ENCODE results near the gene GIGYF2. TPM values are rescaled to one million over a fixed set of nuclear protein-coding genes. Genes with fewer than 3 reads are reported as not detected.

The GIGYF2 gene
- total and polyA plus RNA-seq, 8 donors, result 17.4 to 50.9 (median 41.0) TPM

GRCh38 chr2:232696609-232697058, 497 bp upstream of the GIGYF2 start:
- FAIRE-seq (no peak), DNase-seq (no peak), ATAC-seq (no peak)
- TF ChIP-seq, protein P1, sequence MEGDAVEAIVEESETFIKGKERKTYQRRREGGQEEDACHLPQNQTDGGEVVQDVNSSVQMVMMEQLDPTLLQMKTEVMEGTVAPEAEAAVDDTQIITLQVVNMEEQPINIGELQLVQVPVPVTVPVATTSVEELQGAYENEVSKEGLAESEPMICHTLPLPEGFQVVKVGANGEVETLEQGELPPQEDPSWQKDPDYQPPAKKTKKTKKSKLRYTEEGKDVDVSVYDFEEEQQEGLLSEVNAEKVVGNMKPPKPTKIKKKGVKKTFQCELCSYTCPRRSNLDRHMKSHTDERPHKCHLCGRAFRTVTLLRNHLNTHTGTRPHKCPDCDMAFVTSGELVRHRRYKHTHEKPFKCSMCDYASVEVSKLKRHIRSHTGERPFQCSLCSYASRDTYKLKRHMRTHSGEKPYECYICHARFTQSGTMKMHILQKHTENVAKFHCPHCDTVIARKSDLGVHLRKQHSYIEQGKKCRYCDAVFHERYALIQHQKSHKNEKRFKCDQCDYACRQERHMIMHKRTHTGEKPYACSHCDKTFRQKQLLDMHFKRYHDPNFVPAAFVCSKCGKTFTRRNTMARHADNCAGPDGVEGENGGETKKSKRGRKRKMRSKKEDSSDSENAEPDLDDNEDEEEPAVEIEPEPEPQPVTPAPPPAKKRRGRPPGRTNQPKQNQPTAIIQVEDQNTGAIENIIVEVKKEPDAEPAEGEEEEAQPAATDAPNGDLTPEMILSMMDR (IDR thresholded peaks at IDR 0.05), result no peak
- no peaks in the 10 kb centered on the region for H3K27me3 ChIP-seq
- no peaks in the 10 kb centered on the region for H3K9me3 ChIP-seq
- H3K27ac ChIP-seq, result peak overlapping the region; percentile 59 to 97 (median 92)
- H3K4me3 ChIP-seq, result peak overlapping the region in 1 of 4 donors; percentile 97
- intact Hi-C loops (cut with DNase I), result no loop called here
- peaks cover 12 to 33% (median 33%) of the 10 kb centered on the region in 3 donors for H3K4me1 ChIP-seq
- H3K36me3 ChIP-seq, result no peaks in the 10 kb centered on the region
- 50 to 57% methylated on average over 10 of the region's 10 CpGs for WGBS, 2 donors

GRCh38 chr2:232697807-232698110, 628 bp downstream of the GIGYF2 start:
- 1% methylated on average over 11 of the region's 11 CpGs for WGBS, 2 donors
- Histone ChIP-seq H3K27ac (peak overlapping the region; percentile 83 to 97 (median 92)), H3K36me3 (no peaks in the 10 kb centered on the region), H3K4me1 (peaks cover 12 to 33% (median 33%) of the 10 kb centered on the region in 3 donors), H3K27me3 (no peaks in the 10 kb centered on the region), H3K4me3 (peak overlapping the region; percentile 83 to 97 (median 94)), H3K9me3 (no peaks in the 10 kb centered on the region)
- ATAC-seq (peak in 2 of 4 donors; percentile 42 to 55), DNase-seq (no peak), FAIRE-seq (no peak)
- TF ChIP-seq, protein P1 (IDR thresholded peaks at IDR 0.05), result no peak
- intact Hi-C loops (cut with DNase I), result no loop called here

- intact Hi-C loops (cut with DNase I), result no loop called here
- TF ChIP-seq, protein P1 (IDR thresholded peaks at IDR 0.05), result no peak
- no peaks in the 10 kb centered on the region for H3K9me3 ChIP-seq
- no peak for ATAC-seq
- DNase-seq, result no peak
- no peaks in the 10 kb centered on the region for H3K27me3 ChIP-seq
- H3K27ac ChIP-seq, result peak overlapping the region in 2 of 4 donors; percentile 97
- WGBS, 2 donors, result 24 to 31% methylated on average over 4 of the region's 4 CpGs
- H3K4me1 ChIP-seq, result peaks cover 12 to 33% (median 33%) of the 10 kb centered on the region in 3 donors
- peak overlapping the region in 3 of 4 donors; percentile 83 to 97 (median 97) for H3K4me3 ChIP-seq
- peaks cover 0 to 3% (median 0%) of the 10 kb centered on the region in 3 donors for H3K36me3 ChIP-seq
- no peak for FAIRE-seq
Observed at GRCh38 chr2:232698556-232699091, 1.5 kb downstream of the GIGYF2 start.

- WGBS, 2 donors, result 49 to 50% methylated on average over 2 of the region's 2 CpGs
- no peak for FAIRE-seq
- intact Hi-C loops (cut with DNase I), result no loop called here
- no peak overlapping the region for H3K27ac ChIP-seq
- H3K4me1 ChIP-seq, result peaks cover 12 to 33% (median 33%) of the 10 kb centered on the region in 3 donors
- H3K4me3 ChIP-seq, result peak overlapping the region in 2 of 4 donors; percentile 11 to 97
- no peak for DNase-seq
- no peaks in the 10 kb centered on the region for H3K27me3 ChIP-seq
- no peaks in the 10 kb centered on the region for H3K9me3 ChIP-seq
- ATAC-seq, result no peak
- peaks cover 0 to 5% (median 0%) of the 10 kb centered on the region in 3 donors for H3K36me3 ChIP-seq
- TF ChIP-seq, protein P1 (IDR thresholded peaks at IDR 0.05), result no peak
Observed at GRCh38 chr2:232699110-232699509, 2.0 kb downstream of the GIGYF2 start.

DNA sequence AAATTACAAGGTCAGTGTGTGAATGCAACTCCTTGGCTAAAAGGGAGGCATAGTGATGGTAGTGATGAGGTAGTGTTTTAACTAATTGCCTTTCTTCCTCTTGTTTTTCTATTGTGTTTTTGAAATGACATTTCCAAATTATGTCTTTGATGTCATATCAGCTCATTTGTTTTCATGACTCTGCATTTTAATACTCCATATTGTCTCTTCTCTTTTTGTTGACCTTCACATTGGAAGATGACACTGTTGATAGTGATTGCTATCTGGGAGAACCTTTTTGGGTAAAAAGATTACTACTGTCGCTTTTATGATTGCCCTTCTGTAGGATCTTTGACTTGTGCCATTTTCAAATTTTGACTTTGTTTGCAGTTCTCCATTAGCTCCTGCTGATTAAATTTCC, 3.0 kb downstream of the GIGYF2 start:
- FAIRE-seq (no peak), DNase-seq (no peak), ATAC-seq (no peak)
- H3K4me1 ChIP-seq, result peaks cover 12 to 33% (median 33%) of the 10 kb centered on the region in 3 donors
- no peak overlapping the region for H3K4me3 ChIP-seq
- peaks cover 0 to 5% (median 0%) of the 10 kb centered on the region in 3 donors for H3K36me3 ChIP-seq
- H3K27me3 ChIP-seq, result no peaks in the 10 kb centered on the region
- H3K9me3 ChIP-seq, result no peaks in the 10 kb centered on the region
- intact Hi-C loops (cut with DNase I), result no loop called here
- WGBS, 2 donors, result 69 to 78% methylated on average over 1 of the region's 1 CpG
- H3K27ac ChIP-seq, result no peak overlapping the region
- TF ChIP-seq, protein P1 (IDR thresholded peaks at IDR 0.05), result no peak

Data from pancreas (tissue), 10 donors.